DMS153 treated with DMSO at 0.1 percent for 48 hours (cell line): ENCODE measurements around the gene MCM3AP.

Experiments used
- DNase-seq: peaks from one replicate; lab custom pipeline; 2025; ENCODE audit not compliant: unreplicated experiment; lab: John Stamatoyannopoulos, UW

MCM3AP gene

GRCh38 chr21:46274797-46275390, 10.5 kb downstream of the MCM3AP start:
- no peak for DNase-seq

GRCh38 chr21:46273341-46273740, 12.1 kb downstream of the MCM3AP start:
- DNase-seq: no peak

- DNase-seq: no peak
These were observed 15.9 kb downstream of the MCM3AP start for GRCh38 chr21:46269466-46269865.

- DNase-seq: no peak
These were observed 17.0 kb downstream of the MCM3AP start for GRCh38 chr21:46268371-46268770.

- DNase-seq: no peak
These were observed 18.5 kb downstream of the MCM3AP start for GRCh38 chr21:46266946-46267345.

- DNase-seq: no peak
These were observed 19.5 kb downstream of the MCM3AP start for GRCh38 chr21:46265736-46266525.

GRCh38 chr21:46264690-46265144, 20.7 kb downstream of the MCM3AP start:
- no peak for DNase-seq

- DNase-seq: no peak
These were observed 21.2 kb downstream of the MCM3AP start for GRCh38 chr21:46264046-46264689.

GRCh38 chr21:46256501-46256994, 28.9 kb downstream of the MCM3AP start:
- no peak for DNase-seq

GRCh38 chr21:46255758-46256337, 29.6 kb downstream of the MCM3AP start:
- DNase-seq: no peak

GRCh38 chr21:46255166-46255565, 30.2 kb downstream of the MCM3AP start:
- no peak for DNase-seq

GRCh38 chr21:46254208-46254975, 31.0 kb downstream of the MCM3AP start:
- no peak for DNase-seq

GRCh38 chr21:46253610-46254124, 31.7 kb downstream of the MCM3AP start:
- no peak for DNase-seq

GRCh38 chr21:46252840-46253239, 32.6 kb downstream of the MCM3AP start:
- DNase-seq: no peak

- DNase-seq: no peak
These were observed 35.2 kb downstream of the MCM3AP start for GRCh38 chr21:46250146-46250725.

- DNase-seq: no peak
These were observed 36.6 kb downstream of the MCM3AP start for GRCh38 chr21:46248827-46249226.

GRCh38 chr21:46248422-46248782, 37.0 kb downstream of the MCM3AP start:
- DNase-seq: no peak

GRCh38 chr21:46247699-46248421, 37.6 kb downstream of the MCM3AP start:
- no peak for DNase-seq

- no peak for DNase-seq
These were observed 39.1 kb downstream of the MCM3AP start for GRCh38 chr21:46246345-46246744.
